ENCODE data around the gene CD6.

- TF ChIP-seq, protein P1, sequence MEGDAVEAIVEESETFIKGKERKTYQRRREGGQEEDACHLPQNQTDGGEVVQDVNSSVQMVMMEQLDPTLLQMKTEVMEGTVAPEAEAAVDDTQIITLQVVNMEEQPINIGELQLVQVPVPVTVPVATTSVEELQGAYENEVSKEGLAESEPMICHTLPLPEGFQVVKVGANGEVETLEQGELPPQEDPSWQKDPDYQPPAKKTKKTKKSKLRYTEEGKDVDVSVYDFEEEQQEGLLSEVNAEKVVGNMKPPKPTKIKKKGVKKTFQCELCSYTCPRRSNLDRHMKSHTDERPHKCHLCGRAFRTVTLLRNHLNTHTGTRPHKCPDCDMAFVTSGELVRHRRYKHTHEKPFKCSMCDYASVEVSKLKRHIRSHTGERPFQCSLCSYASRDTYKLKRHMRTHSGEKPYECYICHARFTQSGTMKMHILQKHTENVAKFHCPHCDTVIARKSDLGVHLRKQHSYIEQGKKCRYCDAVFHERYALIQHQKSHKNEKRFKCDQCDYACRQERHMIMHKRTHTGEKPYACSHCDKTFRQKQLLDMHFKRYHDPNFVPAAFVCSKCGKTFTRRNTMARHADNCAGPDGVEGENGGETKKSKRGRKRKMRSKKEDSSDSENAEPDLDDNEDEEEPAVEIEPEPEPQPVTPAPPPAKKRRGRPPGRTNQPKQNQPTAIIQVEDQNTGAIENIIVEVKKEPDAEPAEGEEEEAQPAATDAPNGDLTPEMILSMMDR (IDR thresholded peaks at IDR 0.05; ENCODE audit: poor library complexity), result no peak
- TF ChIP-seq EZH2 (IDR thresholded peaks at IDR 0.05; ENCODE audit: borderline replicate concordance) (no peak), EZH2phosphoT487 (IDR thresholded peaks at IDR 0.05; ENCODE audit: low read depth, severe bottlenecking, unreplicated experiment) (no peak)
Observed at GRCh38 chr11:61049063-61049377, 77.5 kb downstream of the CD6 start.
